Ammon's horn (tissue), 1 donor: ENCODE results near the gene ASB7.

Source experiments
- DNase-seq: peaks from one replicate; pipeline ENCODE4 v3.0.0-alpha.2; 2016; ENCODE audit warnings: low spot score

The ASB7 gene

DNA sequence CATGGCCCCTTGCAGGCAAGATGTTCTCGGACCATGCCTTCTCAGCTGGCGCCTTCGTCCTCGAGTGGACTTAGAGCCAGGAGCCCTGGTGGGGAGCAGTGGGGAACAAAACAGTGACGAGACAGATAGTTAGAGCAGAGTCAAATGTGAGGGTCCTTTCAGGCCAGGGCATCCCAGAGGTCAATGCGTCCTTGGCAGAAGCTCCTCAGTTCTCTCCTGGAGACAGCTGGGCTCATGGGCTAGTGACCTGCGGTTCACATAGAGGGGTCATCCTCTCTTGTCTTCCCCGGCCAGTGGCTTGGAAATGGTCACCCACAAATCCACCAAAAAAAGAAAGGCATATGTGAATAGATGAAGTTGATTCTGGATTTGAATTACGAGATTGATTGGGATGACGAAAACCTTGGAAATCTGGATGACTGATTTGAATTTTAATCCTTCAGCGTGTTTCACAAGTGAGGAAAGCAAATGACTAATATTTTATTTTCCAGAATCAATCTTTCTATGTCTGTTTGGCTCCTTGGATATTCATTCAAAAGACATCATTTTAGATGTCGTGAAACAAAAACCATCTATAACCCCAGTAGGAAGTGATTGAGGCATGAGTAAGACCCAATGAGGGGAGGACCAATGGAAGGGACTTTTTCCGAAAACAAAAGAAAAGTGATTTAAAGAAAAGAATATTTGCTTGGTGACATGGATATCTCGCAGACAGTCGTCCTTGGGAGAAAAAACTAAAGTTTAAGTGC is 84.5 kb downstream of the ASB7 start:
- no peak for DNase-seq

DNA sequence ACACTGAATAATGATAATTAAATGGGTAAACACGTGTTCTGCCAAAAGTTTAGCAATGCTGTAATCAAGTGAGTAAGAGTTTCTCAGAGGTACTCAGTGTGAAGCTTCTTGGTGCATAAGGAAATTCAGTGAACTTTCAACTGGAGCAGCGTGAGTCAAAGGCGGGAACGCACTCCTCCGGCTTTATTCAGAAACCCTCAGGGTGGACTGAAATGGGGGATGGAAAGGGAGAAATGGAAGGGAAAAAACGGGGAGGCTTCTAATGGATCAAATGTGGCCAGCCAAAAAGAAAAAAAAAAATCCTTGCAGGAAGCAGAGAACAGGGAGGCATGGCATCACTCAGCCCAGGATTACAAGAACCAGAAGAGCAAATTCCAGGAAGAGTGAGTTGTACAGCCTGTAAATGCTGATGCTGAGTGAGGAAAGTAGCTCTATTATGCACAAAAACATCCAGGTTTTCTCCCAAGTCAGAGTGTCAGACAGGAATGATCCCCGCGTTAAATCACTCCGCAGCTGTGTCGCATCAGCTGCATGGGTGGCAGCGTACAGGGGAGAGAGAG is 85.3 kb downstream of the ASB7 start:
- DNase-seq: no peak

DNA sequence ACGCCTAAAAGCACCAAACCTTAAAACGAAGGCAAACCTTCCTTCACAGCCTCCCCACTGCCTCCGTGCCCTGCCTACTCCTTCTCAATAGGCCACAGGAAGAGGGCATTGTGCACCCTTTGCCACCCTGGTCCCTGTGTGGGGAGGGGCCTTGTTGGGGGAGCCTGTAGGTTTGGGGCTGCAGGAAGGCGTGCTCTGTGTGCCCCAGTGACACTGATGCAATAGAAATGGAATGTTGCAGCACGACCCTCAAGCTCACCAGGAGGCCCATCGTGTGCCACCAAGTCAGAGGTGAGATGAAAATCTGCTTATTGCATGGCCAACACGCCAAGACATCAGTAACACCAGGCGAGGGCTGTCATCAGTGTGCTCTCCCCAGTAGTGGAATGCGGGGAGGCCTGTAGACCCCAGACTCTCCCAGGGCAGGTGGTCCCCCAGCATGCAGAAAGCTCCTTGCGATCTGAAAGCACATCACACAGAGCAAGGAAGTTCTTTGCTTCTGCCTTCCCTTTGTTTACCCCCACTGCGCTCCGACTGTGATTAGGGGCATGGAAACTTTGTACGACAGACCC is 86.2 kb downstream of the ASB7 start:
- DNase-seq: no peak

GRCh38 chr15:100689131-100689899 is 86.9 kb downstream of the ASB7 start:
- no peak for DNase-seq

GRCh38 chr15:100690032-100690794 is 87.8 kb downstream of the ASB7 start:
- DNase-seq: no peak

DNA sequence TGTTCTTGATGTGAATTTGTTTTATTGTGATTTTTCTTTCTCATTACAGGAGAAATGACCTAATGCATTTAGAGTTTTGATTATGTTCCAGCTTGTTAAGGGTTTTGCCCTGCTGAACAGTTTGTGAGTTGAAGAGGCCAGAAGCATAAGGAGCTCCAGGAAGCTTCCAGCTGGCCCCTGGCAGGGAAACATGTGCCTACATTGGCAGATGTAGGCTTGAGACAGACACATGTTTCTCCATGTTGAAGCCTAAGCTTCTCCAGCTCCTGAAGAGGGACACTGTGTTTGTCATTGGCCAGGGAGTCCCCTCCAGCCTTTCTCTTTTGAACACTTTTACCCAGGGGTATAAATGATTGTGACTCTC is 88.4 kb downstream of the ASB7 start:
- no peak for DNase-seq

DNA sequence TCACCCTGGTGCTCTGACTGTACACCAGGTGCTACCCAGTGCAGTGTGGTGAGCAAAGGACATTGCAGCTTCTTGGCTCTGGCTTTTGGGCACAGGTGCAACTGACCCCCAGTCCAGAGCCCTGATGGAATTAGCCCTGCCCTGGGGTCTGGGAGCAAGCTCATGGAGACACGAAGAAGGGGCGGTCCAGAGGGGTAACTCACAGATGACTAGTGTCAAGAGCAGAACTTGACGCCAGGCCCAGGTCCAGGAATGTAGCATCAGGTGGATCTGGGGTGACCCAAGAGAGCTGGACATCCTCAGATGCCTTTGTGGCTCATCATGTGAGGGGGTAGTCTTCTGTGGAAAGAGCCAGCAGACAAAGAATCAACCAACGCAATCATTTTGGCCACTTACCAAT is 88.9 kb downstream of the ASB7 start:
- no peak for DNase-seq

DNA sequence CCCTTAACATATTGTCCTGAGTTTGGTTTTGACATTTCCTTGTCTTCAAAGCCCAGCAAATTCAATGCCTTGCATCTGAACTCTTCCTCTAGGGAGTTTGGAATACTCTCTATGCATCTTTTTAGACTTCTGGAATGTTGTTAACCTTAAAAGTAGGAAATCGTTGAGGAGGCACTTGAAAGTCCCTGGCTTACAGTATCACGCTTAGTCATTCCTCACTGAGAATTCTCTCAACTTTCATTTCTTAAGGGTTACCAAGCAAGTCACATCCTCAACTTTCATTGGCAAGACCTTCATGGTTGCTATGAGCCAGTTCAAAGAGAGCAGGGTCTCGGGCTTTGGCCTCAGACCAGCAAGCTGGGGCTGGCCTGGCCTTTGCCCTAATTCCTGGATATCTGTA is 89.9 kb downstream of the ASB7 start:
- DNase-seq: no peak

- DNase-seq: no peak
Observed at GRCh38 chr15:100692671-100693070, 90.3 kb downstream of the ASB7 start.

GRCh38 chr15:100693451-100693850 is 91.1 kb downstream of the ASB7 start:
- DNase-seq: no peak

DNA sequence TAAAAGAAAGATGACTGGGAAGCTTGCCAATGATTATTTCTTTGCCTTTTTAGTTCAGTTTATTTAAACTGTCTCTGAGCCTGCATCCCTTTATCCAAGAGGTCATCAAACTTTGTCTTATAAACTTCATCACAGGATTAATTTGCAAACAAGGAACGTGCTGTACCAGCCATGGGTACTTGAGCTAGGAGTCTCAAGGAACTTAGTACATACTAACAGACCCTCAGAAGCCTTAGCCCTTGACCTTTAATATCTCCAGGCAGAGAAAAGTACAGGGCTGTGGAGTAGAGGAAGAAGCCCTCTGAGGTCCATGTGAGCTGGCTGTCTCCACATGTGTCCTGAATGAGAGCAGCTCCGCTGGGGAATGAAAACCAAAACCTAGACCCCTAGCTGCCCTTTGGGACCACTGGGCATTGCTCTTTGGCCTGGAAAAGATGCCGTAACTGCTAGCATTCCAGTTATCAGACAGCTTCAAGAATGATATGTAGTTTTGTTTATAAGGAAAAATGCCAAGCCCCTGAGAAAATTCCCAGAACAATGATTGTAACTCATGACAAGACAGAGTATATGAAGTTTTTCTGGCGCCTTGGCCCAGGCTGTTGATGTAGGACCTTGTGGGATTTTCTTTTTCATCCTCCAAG is 92.1 kb downstream of the ASB7 start:
- DNase-seq: no peak

- no peak for DNase-seq
Observed at GRCh38 chr15:100695048-100695447, 92.7 kb downstream of the ASB7 start.

DNA sequence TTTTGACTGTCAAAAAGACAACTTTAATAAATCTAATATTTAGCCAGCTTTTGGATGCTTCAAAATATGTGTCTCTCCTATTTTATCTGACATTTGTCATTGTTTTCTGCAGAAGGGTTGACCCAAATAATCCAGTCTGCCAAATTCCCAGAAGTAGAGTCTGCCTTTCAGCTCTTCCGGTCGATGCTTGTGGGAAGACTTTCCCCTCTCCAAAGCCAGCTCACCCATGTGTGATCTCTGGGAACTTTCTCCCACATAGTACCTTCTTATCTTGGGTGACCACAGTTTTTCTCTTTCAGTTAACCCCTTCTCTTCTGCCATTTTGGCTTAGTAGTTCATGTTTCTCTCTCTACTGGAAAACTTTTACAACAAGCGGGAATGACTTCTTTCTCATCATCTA is 94.1 kb downstream of the ASB7 start:
- no peak for DNase-seq
